Right ventricle myocardium superior (tissue), 1 donor: ENCODE results near the gene OSBPL7. TPM values are rescaled to one million over a fixed set of nuclear protein-coding genes. Genes with fewer than 3 reads are reported as not detected.

Source experiments
- ATAC-seq: fragments of 200-7000 bp; cut with Tn5 transposase; one replicate; pipeline ENCODE4 v1.9.1; 2020; ENCODE audit warnings: mild to moderate bottlenecking; ENCODE audit not compliant: poor library complexity
- DNase-seq: peaks from one replicate; pipeline ENCODE4 v3.0.0-alpha.2; 2020
- intact Hi-C: fragments of 100-400 bp; cut with DNase I; formaldehyde crosslinking; loops from one replicate; pipeline ENCODE4 v1.11.2; 2022
- total RNA-seq: library from RNA; stranded (reverse); fragmentation: NEBNext Ultra II Directional; extraction: Animal tissue kit (Norgen Biotek cat#: 25700); gene quantifications from one replicate; pipeline ENCODE4 v1.2.1, GENCODE V29; 2021
- donor health status: DM: no; HTN: yes; CAD: no; lungs with severe emphysema.

Gene OSBPL7
- total RNA-seq, 1 donor from 2014 or later, result 4.8 TPM

DNA sequence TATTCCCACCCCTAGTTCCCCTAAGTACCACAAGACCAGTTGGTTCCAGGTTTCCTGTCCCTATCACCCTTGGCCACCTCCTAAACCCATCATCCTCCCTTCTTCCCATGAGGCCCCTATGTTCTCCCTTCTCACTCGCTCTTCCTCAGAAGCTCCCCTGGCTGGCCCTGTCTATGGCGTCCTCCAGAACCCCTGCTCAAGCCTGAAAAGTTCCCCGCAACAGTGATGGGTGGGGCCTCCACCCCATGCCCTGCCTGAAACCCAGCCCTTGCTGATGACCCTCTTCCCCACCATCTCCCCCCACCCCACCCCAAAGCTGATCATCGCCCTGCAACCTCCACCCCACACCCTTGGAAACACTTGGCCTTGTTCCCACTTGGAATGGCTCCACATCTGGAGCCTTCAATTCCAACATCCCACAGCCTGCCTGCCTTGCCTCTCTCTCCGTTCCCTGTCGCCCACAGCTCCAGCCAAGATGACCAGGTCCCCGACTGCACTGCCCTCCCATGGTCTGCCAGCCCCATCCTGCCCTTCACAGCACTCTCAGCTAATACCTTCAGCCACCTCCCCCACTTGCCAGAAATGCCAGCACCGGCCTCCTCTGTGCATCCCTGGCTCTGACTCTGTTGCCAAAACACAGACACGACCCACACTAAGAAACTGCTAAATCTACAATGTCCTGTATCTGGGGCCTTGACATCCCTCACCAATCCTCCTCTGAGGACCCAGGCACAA is 10.5 kb downstream of the OSBPL7 start:
- intact Hi-C loops, result no loop called here
- no peak for DNase-seq
- ATAC-seq, result no peak

DNA sequence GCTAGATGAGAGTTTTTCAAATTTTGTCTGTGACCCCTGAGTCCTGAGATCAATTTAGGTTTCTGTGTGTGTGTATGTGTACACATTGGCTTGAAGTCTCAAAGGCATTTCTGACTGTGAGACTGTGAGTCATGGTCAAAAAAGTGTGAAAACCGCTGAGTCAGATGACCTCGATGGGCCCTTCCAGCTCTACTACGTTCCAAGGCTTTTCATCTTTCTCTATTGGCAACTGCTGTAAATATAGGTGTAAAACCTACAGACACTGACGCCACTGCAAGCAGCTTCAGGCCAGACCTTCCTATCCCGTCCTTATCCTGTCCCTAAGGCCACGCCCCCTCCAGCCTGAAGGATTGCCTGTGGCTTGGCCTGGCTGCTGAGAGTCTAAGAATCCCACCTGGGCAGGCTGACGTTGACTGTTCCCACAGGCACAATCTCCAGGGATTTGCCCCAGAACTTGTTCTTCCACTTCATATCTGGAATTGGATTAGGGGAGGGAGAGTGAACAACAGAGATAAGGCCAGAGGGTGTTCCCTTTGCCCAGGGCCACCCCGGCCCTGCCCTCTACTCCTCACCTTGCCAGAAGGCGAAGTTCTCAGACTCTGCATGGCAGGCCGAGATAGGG is 11.3 kb downstream of the OSBPL7 start:
- intact Hi-C loops, result no loop called here
- no peak for DNase-seq
- ATAC-seq, result peak; percentile 9

DNA sequence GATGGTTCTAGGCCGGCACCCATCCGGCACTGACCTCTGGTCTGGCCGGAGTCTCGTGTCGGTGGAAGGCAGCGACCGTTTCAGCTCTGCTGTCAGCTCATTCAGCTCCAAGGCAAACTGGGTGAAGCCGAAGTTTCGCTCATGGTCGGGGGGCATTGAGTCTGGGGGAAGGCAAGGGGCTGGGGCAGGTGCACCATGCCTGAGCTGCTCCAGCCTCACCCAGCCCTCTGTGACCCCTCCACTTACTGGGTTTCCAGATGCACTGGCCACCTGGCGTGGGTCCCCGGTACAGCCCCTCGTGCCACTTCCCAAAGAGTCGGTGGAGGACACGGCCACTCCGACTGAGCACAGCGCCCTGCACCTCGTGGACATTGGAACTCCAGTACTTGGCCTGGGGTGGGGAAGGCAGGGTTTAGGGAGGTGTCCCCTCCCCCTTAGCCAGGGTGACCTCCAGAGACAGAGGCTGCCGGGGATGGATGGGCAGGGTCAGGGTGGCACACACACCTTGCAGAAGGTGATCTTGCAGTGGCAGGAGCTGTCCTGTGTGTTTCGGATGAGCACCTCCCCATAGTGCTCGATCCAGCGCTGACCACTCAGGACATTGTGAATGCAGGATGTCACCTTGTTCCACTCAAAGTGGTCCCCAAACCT is 12.6 kb downstream of the OSBPL7 start:
- intact Hi-C loops, result no loop called here
- DNase-seq (no peak), ATAC-seq (no peak)

DNA sequence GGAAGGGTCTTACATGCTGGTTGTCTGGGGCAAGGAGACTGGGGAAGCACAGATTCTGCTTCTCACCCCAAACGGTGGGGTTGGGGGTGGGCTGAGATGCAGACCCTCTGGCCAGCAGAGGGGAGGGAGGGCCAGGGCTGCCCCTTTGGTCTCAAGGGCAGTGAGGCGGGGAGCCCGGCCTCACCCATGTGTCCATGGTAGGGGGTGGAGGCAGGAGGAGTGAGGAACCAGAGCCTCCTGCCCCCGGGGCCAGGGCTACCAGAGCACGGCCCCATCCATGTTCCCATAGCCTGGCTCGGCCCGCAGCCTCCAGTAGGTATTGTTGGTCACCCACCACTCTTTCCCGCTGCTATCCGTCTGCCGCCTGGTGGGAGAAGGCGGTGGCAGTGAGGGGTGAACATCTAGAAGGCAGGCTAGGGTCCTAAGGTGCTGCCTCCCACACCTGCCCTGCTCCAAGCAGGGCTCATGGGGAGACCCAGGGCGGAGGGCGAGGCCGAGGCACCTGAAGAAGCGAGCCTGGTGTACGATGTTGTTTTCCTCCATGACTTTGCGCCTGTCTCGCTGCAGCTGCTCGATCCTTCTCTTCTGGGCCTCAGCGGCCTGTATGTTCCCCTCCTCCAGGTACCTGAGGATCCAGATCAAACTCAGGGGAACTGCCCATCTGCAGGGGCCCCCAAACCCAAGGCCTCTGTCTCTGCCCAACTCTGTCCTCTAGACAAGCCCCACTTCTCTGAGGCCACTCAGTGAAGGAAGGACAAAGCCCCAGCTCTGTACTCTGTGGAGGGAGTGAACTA is 13.4 kb downstream of the OSBPL7 start:
- DNase-seq, result no peak
- intact Hi-C loops, result no loop called here

DNA sequence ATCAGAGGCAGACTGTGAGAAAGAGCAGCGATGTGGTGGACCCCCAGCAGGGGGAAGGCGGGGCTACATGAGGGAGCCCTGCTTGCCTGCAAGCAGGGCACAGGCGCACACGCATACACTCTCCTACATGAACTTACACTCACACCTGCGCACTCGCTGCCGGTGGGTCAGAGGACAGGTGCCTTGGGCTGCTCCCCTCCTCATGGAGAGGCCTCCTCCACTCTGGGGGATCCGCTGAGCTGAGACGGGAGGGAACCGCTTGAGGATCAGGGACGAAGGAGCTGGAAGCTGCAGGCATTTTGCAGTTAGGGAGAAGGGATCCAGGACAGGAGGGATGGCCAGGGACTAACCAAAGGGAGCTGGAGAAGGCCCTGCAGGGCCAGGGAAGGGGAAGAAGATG is 14.2 kb downstream of the OSBPL7 start:
- intact Hi-C loops, result no loop called here
- ATAC-seq (no peak), DNase-seq (no peak)

More for the DNA sequence above, 13.4 kb downstream of the OSBPL7 start:
- no peak for ATAC-seq

DNA sequence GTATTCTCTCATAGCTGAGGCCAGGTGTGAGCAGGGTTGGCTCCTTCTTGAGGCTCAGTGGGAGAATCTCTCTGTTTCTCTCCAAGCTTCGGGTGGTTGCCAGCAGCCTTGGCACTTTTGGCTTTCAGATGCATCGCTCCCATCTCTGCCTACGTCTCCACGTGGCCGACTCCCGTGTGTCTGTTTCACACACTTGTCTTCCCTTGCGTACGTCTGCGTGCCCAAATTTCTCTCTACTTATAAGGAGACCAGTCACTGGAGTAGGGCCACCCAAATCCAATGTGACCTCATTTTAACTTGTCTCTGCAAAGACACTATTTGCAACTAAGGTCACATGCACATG is 14.7 kb downstream of the OSBPL7 start:
- intact Hi-C loops, result no loop called here
- no peak for DNase-seq
- no peak for ATAC-seq

DNA sequence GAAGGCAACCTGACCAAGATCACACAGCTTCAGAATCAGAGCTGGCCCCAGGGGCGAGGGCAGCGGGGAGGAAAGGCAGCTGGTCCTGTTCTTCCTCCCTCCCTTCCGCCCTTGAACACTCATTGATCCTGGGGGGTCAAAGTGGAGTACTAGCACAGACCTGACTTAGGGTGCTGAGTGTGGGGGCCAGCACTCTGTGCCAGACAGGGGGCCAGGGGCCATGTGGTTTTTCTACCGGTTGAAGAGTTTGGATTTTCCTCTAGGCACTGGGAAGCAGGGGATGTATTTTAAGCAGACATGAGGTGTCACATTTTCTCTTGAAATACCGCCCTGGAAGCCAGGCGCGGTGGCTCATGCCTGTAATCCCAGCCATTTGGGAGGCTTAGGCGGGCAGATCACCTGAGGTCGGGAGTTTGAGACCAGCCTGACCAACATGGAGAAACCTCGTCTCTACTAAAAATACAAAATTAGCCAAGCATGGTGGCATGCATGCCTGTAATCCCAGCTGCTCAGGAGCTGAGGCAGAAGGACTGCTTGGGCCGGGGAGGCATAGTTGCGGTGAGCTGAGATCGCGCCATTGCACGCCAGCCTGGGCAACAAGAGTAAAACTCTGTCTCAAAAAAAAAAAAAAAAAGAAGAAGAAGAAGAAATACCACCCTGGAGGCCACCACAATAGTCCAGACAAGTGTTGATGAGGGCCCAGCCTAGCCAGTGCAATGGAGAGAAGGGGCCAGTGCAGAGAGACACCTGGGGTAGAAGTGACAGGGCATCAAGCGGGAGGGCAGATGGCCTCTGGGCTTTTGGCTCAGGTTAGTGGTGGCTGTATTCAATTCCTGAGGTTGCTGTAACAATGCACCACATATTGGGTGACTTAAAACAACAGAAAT is 15.3 kb downstream of the OSBPL7 start:
- no peak for ATAC-seq
- DNase-seq, result no peak

DNA sequence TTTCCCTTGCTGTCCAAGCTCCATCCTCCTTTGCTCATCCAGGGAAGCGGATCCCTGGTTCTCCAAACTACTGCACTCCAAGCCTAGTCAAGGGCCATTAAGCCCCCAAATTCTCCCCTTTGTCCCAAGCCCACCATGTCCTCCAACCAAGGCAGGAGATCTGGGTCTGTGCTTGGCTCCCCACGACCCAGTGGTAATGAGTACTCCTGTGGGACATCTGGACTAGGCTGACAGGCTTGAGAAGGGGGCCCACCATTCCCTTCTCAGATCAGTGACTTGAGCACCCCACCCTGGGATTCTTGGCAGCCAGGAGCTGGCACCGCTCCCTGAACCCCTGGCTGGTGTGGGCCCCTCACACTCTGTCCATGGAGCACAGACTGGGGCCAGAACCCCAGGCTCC is 17.1 kb downstream of the OSBPL7 start:
- DNase-seq (no peak), ATAC-seq (no peak)
- intact Hi-C loops, result no loop called here

More for the DNA sequence above, 15.3 kb downstream of the OSBPL7 start:
- intact Hi-C loops, result no loop called here

DNA sequence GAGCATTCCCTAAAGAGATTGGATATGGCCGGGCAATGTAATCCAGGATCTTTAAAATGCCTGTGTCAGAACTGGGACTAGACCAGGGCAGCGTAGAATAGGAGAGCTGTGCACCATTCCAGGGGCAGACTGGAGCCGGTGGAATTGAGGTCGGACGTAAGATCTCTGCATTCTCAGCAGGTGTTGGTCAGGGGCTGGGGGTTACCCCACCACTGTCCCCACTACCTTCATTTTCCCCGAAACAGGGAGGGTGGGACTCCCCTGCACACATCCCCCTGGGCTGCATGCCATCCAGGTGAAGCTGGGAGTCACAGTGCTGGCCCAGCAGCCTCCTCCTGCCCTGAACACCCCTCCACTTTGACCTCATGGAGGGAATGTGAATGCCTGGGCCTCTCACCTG is 17.8 kb downstream of the OSBPL7 start:
- ATAC-seq (no peak), DNase-seq (no peak)
- intact Hi-C loops, result no loop called here

DNA sequence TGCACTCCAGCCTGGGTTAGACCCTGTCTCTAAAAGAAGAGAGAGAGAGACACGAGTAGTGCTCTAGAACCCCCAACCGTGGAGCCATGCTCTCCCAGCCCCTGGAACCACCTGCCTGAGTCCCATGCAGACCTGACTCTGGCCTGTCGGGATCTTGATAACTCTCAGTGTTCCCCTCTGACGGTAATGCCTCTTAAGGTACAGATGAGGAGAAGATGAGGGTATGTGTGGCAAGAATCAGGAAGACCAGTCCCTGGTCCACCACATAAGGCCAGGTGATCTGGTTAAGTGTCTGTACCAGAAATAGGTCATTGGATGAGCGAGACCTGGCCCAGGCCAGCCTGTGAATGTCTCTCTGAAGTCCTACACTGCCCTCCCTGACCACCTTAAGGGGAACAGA is 18.4 kb downstream of the OSBPL7 start:
- DNase-seq (no peak), ATAC-seq (no peak)
- intact Hi-C loops, result no loop called here

DNA sequence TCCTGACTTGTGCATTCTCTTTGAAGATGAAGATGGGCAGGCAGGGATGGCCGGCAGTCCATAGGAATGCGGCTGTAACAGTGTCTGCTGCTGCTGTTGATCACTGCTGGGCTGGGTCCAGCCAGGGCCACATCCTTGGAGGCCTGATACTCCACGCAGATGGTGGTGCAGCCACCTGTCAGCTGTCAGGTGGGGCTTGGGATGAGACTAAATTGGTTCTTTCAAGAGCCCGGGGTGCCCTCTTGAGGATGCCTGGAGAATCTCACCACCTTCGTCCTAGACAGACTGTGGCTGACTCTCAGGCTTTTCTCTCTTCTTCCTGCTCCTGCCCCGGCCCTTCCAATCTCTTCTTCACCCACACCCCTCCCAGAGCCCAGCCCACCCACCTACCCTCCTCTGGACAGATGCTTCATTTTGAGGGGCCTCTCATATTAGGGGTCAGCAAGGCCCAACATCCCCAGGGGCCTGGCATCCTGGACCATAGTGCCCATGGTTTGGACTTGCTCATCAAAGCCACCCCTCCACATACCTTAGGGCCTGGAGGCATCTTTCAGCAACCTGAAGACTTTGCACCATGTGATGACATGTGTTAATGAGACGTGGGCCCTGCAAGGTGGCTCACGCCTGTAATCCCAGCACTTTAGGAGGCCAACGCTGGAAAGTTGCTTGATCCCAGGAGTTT is 19.1 kb downstream of the OSBPL7 start:
- ATAC-seq, result peak; percentile 68
- intact Hi-C loops, result no loop called here

DNA sequence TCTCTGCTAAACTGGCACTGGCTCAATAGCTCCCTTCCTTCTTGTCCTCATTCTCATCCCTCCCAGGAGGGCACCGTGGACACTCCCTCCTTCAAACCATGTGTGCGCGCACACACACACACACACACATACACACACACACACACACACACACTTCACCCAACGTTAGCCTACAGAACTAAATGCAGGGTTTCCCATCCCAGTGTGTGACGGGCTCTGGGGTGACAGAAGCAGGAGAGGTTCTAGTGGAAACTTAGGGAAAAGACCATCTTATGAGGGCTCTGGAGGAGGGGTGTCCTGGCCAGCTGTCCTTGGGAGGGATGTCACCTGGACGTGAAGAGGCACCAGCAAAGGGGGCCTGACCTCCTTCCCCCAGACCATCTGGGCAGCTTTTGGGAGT is 19.7 kb downstream of the OSBPL7 start:
- no peak for DNase-seq
- intact Hi-C loops, result no loop called here
- ATAC-seq, result no peak

More for the DNA sequence above, 19.1 kb downstream of the OSBPL7 start:
- DNase-seq, result no peak

DNA sequence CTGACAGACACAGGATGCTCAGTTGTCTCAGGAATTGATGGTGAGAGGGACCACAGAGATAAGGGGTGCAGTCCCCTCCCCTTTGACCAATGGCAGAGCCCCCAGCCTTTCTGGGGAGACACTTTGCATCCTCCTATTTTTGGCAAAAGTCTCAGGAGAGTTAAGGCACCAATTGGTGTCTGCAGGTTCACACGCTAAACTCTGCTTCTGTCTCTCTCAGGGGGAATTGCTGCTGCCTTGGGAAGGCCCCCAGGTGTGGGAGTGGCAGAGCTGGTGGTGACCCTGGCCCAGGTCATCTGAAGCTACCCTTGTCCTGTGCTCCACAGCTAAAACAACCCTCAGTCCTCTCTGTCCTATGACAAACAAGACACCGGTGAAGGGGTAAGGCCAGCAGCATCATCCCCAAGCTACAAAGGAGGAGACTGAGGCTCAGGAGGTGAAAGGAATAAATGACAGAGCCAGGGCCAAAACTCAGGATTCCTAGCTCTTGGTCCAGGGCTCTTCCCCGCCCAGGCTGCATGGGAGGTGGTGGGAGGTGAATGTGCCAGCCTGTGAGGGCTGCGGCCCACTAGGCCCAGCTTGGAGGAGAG is 20.3 kb downstream of the OSBPL7 start:
- intact Hi-C loops, result no loop called here
- no peak for DNase-seq
- ATAC-seq, result no peak

DNA sequence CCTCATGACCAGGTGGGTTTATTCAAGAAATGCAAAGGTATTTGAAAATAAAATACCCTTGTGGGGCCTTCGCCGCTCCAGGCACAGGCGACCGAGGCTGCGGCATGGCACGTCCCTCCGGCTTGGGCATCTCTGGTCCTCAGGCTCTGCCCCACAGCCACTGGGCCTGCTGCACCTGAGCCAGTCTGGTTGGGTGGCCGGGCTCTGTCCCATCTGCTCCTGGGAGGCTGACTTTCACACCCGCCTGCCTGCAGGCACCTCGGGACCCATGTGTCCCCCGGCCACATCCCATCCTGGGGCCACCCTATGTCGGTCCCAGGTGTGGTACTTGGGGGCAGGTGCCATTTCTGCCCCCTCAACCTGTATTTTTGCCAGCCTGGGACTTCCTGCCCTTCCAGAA is 20.9 kb downstream of the OSBPL7 start:
- DNase-seq (no peak), ATAC-seq (no peak)
- intact Hi-C loops, result no loop called here

DNA sequence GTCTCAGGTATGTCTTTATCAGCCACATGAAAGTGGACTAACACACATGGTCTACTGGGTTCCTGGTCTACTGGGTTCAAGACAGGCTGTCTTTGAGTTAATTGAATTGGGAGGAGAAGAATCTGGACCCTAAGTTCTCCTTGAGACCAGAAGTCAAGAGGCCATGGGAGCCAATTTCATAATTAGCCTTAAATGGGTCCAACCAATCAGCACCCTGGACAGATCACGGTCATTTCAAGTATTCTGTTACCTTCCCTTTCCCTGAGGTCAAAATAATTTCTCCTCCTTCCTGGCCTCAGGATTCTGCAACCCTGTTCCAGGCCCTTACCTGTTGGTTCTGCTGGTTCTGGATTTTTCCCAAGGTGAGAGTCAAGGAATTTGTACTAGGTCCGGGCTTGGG is 23.8 kb downstream of the OSBPL7 start:
- no peak for DNase-seq
- intact Hi-C loops, result no loop called here
- no peak for ATAC-seq

DNA sequence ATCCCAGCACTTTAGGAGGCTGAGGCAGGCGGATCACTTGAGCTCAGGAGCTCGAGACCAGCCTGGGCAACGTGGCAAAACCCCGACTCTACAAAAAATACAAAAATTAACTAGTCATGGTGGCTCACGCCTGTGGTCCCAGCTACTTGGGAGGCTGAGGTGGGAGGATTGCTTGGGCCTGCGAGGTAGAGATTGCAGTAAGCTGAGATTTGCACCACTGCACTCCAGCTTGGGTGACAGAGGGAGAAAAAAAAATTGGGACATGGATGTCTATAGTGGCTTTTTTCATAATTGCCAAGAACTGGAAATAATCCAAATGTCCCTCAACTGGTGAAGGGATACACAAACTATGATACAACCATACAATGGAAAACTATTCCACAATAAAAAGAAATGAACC is 28.6 kb downstream of the OSBPL7 start:
- ATAC-seq (no peak), DNase-seq (no peak)
- intact Hi-C loops, result no loop called here

DNA sequence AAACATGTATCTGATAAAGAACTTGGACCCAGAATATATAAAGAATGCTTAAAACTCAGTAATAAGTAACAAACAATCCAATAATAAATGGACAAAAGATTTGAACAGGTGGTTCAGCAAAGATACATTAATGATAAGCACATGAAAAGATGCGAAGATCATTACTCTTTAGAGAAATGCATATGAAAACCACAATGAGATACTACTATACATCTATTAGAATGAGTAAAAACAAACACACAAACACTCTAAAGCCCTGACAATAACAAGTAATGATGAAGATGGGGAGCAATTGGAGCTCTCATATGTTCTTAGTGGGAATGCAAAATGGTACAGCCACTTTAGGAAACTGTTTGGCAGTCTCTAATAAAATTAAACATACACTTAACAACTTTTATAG is 29.1 kb downstream of the OSBPL7 start:
- no peak for ATAC-seq
- intact Hi-C loops, result no loop called here
- DNase-seq, result no peak

DNA sequence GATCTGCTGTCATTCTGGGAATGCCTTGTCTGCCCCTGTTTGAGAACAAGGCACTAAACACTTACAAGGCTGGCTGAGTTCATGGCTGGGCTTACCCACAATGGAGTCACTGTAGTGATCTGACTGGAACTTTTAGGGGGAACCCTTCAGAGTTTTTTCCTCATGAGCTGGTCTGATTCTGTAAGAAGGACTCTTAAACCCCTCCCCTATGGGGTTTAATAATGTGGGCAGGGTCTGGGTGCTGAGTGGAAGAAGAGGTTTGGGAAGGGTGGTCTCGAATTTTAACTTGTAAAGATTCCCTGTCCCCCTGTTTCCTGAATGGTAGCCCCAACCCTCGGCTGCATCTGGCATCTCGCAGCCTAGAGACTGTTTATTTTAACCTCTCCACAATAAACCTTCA is 30.6 kb downstream of the OSBPL7 start:
- no peak for ATAC-seq
- intact Hi-C loops, result no loop called here
- no peak for DNase-seq
